ENCODE data around the gene HLTF.

GRCh38 chr3:149081772-149082171 lies 4.6 kb downstream of the HLTF start:
- TF ChIP-seq CTCF (IDR thresholded peaks at IDR 0.05), result no peak
- no peak for TF ChIP-seq POLR2A (IDR thresholded peaks at IDR 0.05)

Data from heart left ventricle (tissue), 13 donors.